HK-2 (cell line): ENCODE data around the gene HEBP1.
"Not testable (repeated sequence)": the region's sequence is repeated elsewhere in the genome, so short reads cannot be mapped to it uniquely, and the experiment has no call there.

Experiments
- DNase-seq: peaks from one replicate; pipeline ENCODE4 v3.0.0-alpha.2; 2018; ENCODE audit not compliant: unreplicated experiment

The HEBP1 gene, protein sequence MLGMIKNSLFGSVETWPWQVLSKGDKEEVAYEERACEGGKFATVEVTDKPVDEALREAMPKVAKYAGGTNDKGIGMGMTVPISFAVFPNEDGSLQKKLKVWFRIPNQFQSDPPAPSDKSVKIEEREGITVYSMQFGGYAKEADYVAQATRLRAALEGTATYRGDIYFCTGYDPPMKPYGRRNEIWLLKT

DNA sequence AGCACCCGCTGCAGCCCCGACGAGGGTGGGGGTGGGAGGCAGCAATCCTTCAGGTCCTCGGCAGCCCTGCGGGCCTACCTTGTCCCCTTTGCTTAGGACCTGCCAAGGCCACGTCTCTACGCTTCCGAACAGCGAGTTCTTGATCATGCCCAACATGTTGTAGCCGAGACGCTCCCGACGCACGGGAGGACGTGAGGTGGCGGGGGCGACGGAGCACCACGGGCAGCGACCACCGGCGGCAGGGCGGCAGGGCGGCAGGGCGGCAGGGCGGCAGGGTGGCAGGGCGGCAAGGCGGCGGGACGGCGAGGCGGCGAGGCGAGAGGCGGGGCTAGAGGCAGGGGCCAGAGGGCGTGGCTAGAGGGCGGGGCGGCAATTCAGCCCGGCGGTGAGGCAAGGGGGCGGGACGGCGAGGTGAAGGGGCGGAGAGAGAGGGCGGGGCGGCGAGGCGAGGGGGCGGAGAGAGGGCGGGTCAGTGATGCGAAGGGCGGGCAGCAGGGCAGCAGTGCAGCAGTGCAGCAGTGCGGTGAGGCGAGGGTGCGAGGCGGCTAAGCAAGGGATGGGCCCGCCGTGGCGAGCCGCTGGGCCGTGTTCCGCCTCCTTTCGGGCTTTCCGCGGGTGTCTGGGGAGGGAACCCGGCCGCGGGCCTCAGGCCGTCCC is at the start of gene HEBP1:
TSS of gene HEBP1 (minus strand) at position 307 of the 657 bp plus-strand sequence. CDS start at position 156, 151 bp downstream.
- peak; percentile 97 for DNase-seq

DNA sequence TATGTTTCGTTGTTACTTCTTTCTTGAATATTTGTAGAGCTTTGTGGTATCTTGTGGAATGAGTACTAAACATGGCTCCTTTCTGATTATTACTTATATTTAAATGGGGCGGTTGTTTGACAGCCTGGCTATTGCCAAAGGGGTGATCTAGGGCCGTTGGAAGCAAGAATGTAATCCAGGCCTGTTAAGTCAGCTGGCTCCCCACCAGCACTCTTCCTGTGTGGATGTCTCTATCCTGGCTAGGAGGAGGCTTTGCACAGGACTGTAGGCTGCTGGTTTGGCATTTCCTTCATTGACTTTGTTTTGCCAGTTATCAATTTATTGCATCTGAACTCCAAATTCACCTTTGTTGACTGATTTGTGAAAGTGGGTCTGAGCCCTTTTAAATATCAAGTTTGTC is 49.8 kb upstream of the HEBP1 start:
- no peak for DNase-seq

DNA sequence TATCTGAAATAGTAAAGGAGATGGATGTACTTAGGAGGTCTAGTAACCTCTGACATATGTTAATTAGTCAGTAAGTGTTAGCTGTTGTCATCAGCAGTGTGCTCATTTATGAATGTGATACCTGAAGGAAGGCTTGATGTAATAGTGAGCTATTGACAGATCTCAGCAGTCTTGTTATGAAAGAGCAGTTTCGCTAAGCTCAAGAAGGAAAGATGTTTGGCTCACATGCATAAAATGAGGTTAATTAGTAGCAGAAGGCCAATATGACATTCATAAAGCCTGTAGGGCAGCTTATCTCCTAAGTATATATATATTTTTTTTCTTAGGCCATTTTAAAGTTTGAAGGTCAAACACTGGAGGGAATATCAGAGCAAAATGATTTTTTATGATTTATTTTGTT is 46.9 kb upstream of the HEBP1 start:
- no peak for DNase-seq

DNA sequence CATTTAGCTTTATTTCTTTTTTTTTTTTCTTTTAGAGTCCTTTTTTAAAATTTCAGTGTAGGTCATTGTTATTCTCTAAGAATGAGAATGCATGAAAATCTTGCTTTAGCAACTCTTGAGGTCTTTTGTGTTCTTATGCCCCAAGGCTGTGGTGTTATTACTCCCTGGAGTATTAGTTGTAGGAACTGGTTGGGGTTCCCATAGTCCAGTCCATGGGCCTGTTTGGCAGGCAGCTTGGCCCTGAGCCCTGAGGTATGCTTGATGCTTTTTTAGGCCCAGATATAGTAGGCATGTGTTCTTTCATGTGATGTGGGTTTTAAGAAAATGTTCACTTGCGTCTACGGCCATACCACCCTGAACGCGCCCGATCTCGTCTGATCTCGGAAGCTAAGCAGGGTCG is 45.8 kb upstream of the HEBP1 start:
- DNase-seq: no peak

DNA sequence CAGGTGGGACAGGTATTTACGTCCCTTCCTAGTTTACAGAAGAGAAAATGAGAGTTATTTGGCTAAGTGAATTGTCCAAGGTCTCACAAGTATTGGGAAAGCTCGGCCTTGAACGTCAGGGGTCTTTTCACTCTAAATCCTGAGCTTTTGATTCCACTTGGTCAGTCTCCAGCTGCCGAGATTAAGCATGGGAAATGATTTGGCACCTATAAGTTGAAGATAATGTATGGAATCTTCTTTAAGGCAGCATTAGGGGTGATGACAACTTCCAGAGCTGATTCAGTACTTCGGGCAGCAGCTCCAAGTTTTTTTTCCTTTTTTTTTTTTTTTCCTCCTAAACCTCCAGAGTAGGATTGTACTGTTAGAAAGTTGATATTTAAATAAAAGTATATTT is 44.8 kb upstream of the HEBP1 start:
- DNase-seq: no peak

DNA sequence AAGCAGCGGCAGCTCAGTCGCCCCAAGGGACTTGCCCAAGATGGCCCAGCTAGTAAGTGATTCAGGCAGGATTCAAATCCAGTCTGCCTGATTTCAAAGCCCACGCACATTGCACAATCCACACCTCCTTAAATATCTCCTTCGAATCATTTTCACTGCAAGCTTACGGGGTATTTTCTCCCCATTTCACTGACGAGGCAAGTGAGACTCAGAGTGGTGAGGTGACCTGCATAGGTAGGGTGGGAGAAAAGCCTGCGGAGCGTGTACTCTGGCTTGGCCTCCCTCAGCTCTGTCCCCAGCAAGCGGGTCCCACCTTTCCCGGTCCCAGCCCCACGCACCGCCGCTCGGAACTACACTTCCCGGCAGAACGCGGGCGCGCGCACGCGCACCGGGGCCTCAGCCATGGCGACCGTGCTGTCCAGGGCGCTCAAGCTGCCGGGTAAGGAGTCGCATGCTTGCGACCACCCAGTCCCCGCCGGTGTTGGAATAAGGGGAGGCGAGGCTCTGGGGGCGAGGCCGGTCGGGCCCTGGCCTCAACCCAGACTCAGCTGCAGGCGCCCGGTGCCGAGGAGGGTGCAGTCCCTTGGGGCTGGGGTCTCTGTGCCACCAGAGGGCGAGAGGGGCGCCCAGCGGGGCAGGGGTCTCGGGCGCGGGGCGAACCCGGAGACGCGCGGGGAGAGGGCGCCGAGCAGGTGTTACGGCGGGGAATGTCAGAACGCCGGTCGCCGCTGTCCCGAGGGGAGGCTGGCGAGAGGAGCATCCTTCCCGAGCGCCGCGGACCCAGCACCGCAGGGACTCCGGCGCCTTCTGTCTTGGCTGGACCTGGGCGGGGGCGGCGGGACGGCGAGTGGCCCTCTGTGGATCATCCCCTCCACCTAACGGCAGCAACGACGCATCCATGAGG is 44.2 kb upstream of the HEBP1 start, which contains the start of gene FAM234B:
TSS of gene FAM234B (plus strand) at position 380 of the 904 bp plus-strand sequence. CDS start at position 403, 23 bp downstream.
- peak; percentile 77 for DNase-seq

DNA sequence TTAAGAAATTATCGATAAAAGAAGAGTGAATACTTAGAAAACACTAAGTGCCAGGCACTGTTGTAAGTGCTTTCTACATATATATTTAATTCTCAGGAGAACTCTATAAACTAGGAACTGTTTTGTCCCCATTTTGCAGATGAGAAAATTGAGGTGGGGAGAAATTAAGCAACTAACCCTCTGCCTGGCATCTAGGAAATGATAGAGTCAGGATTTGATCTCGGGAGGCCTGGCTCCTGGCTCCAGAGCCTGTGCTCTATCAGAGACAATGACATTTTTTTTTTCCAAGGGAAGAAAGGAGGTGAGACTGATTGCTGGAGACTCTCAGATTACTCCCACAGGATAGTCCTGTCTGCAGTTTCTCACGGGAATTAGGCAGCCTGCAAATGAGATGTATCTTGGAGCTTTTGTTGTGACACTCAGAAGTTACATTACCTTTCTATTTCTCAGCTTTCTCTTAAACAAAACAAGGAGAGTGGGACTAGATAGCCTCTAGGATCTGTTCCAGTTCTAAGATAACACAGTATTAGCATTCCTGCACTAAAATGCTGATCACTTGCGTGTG is 42.7 kb upstream of the HEBP1 start:
- no peak for DNase-seq

DNA sequence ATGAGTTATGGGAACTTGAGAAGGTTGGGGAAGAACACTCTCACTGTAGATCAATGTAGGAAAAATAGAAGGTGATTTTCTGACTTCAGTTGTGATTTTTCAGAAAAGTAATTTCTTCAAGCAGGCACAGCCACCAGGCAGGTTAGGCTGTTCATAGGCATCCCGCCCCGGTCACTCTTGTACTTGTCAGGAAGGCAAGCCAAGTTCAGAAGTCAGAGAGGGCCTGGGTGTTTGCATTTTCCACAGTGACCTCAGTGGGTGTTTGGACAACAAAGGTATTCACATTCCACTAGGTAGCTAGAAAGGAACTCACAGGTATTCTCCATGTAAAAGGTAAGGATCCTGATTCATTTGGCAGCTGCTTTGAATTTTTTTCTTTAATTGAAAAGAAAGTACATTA is 41.2 kb upstream of the HEBP1 start:
- DNase-seq: no peak

DNA sequence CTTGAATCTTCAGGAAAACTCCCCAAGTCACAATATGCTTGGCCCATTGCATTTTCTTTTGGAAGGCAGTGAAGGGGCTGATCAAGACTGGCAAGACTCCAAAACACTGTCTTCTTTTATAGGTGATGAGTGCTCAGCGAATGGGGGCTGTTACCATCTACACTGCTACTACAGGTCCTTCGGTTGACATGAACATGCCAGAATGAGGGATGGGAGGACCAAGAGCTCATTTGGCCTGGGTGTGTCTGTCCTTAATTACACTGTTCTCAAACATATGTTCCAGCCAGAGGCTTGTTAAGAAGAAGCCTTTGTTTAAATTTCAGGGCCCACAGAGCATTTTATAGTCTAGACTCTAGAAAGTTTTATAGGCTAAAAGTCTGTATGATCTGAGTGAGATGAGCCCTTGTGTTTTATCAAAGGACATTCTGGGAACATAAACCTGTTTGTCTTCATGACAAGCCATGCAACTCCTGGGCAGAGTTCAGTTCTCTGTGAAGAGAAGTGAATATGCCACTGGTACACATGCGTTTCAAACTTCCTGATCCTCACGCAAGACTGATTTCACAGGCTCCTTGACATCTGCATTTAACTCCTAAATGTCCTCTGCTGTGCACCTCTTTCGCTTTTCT is 39.4 kb upstream of the HEBP1 start:
- DNase-seq: no peak

DNA sequence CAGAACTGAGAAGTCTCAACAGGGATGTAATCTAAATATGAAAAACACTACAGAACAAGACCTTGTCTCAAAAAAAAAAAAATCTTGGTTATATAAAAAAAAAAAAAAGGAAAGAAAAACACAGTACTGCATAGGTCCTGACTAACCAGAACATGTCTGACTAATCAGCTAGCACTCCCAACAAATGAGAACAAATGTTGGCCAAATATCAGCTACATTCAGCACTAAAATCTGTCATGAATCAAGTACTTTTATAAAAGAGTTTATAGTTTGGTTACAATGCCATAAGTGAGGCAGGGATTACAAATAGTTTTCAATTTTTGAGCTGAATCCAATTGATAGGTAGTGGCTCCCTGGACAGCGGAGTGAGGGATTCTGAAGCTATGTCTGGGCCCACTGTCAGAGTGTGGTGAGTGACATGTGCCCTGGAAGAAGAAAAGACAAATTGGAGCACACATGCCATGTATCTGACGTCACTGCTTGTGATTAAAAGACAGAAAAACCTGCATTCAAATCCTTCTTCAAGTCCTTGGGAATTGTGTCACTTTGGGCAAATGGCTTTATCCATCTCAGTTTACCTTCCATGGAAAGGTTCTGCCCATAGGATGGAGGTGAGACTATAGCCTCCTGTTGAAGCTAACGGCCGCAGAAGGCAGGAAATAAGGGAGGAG is 38.6 kb upstream of the HEBP1 start:
- no peak for DNase-seq

DNA sequence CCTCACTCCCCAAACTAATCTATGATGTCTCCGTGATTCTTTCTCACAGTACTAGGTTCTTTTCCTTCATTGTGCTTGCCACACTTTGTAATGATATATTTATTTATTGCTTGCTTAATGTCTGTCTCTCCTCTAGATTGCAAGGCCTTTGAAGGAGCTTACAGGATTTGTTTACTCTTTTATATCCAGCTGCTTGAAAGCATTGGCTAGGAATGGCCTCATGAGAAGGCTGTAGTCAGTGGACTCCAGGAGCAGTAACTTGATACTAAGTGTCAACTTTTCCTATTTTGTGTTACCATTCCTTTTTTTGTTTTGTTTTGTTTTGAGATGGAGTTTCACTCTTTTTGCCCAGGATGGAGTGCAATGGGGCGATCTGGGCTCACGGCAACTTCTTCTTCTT is 36.8 kb upstream of the HEBP1 start:
- DNase-seq: no peak

DNA sequence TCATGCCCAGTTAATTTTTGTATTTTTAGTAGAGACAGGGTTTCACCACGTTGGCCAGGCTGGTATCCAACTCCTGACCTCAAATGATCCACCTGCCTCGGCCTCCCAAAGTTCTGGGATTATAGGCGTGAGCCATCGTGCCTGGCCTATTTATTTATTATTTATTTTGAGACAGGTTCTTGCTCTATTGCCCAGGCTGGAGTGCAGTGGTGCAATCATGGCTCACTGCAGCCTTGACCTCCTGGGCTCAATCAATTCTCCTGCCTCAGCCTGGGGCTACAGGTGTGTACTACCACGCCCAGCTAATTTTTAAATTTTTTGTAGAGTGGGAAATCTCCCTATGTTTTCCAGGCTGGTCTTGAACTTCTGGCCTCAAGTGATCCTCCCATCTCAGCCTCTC is 35.3 kb upstream of the HEBP1 start:
- not testable (repeated sequence) for DNase-seq

DNA sequence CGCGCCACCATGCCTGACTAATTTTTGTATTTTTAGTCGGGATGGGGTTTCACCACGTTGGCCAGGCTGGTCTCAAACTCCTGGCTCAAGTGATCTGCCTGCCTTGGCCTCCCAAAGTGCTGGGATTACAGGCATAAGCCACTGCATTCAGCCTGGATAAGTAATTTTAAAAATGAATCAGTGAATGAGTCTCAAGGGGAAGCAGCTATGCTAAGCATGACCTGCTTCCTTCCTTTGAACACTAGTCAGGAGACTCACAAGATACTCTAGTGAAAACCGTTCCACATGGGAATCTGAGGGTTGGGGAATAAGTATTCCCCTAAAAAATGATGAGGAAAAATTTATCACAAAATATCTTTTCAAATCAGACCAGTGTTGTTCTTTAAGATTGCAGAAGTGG is 33.4 kb upstream of the HEBP1 start:
- DNase-seq: no peak

DNA sequence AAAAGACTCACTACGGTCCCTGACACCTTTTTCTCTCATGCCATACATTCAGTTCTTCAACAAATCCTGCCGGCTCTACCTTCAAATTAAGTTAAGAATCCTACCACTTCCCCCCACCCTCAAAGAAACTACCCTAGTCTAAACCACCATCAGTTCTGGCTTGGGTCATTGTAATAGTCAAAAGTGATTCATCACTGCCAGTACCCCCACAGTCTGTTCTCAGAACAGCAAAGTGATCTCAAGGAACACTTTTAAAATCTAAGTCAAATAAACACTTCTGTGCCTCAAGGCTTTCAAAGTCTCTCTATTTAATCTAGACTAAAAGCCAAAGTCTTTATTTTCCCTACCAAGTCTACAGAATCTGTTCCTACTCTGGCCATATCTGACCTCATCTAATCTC is 32.1 kb upstream of the HEBP1 start:
- DNase-seq: no peak

DNA sequence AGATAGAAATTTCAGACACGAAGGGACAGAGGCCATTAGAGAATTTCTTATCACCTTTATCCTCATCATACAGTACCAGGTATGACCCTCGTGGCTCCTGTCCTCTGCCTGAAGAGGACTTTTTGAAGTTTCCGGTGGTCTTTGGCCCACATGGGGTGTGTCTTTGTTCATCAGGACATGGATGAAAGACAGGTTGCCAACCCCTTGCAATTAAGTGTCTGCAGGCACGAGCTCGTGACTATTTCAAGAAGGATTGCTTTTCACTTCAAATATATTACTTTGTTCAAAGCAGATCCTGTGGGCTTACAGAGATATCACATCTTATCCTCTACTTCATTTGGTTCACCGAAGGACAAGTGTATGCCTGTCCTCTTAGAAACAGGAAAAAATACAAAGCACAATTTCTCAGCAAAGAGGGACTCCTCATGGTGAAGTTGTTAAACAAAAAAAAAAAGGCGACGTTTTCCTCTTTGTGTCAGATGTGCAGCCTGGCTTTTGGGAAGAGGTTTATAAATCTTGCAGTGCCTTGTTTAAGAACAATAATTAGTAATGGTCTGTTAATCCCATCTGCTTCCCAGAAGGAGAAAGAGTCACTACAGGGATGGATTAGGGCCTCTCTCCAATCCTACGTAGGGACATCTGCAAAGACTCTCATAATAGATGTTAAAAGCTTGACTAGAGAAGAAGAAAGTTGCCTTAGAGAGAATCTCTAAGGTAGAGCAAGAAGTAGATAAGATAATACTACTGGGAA is 30.7 kb upstream of the HEBP1 start:
- DNase-seq: no peak

DNA sequence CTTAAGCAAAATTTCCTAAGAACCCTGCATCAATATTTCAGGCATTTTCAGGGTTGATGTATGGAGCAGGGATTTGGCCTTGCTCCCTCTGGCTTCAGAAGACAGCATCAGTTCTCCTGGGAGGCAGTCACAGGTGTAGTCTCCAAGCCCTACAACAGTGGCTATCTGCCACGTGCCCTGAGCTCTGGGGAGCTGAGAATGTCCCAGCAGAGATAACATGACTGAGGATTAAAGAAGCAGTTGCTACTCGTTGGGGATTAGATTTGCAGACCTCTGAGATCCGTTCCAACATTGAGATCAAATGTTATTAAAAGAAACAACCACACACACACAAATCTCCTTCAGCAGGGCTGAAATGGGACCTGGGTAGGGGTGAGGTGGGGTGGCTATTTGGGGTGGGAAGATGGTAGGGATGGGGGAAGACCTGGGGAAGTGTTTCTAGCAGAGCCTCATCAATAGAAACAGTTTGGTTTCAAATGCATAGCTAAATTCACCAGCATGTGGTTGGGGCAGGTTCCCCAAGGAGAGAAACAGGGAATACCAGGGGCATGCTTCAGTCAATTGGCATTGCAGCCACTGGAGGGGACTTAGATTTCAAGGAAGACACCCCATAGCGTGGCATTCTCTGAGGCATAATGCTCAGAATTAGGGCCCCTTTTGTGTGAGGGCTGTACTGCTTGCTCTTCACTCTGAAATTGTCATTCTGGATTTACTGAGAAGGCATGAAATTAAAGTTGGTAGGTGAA is 28.9 kb upstream of the HEBP1 start:
- DNase-seq: no peak

DNA sequence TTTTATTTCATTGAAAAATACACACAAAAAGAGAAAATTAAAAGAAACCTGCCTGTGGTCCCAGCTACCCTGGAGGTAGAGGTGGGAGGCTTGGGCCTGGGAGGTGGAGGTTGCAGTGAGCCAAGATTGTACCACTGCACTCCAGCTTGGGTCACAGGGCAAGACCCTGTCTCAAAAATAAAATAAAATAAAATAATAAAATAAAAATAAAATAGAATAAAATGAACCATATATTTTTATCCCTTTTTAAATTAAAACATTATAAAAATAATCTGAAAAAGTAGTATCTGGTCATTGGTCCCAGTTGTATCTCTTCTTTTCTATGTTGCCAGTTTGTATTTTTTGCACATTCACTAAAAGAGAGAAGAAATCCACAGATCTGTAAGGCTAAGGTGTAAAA is 27.4 kb upstream of the HEBP1 start:
- no peak for DNase-seq

DNA sequence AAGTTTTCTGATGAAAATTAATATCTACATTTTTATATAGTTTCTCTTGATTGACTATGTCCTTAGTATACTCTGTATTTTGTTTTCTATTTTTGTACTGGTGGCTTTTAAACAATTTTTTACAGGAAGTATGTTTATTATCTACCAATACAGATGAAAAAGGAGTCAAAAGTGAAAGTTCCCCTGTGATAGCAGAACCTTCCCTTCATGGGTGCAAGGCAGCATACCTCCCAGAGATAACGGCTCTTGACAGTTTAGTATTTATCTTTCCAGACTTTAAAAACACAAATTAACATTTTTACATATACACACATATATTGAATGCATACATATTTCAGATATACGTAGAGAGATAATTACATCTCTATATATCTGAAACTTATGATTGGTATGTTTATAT is 27.0 kb upstream of the HEBP1 start:
- DNase-seq: no peak

DNA sequence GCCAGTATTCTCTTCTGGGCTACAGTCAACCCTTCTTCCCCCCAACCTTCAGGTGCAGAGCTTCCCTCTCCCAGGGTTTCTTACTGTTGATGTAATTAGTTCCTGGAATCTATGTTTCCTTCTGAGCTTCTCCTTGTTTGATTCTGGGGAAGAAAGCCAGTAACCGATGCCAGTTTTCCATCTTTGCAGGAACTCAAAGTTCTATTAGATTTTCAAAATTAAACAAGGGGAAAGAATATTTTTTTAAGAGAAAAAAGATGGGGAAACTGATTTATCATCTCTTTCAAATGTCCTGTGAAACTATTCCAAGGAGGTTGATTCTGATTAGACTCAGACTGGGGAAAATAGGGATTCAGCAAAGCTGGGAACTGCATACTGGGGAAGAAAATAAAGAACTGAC is 26.2 kb upstream of the HEBP1 start:
- no peak for DNase-seq

DNA sequence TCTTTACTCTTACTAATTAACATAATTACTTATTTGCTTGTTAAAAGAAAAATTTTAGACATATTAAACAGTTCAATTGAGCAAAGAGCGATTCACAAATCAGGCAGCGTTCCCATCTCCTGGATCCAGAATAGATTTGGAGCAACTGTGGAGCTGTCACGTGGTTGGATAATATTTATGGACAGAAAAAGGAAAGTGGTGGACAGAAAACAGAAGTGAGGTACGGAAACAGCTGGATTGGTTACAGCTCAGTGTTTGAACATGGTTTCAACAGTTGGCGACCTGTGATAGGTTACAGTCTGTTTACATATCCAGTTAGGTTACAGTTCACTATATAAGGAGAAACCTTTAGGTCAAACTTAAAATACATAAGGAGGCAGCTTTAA is 24.5 kb upstream of the HEBP1 start:
- no peak for DNase-seq
